Measurements from ENCODE around the gene TTF2. TPM values are rescaled to one million over a fixed set of nuclear protein-coding genes. Genes with fewer than 3 reads are reported as not detected.

Gene TTF2
- total and polyA plus RNA-seq, 2 of the 8 experiments (the other 6 are each of a cell fraction or from before 2014, with no cell fraction given): 16.9 to 89.6 TPM

GRCh38 chr1:117047271-117047670 lies 12.9 kb upstream of the TTF2 start:
- Histone ChIP-seq H3K36me3 (ENCODE audit: control insufficient read depth in 2 of 4, insufficient read depth in 4 of 4, low read length in 3 of 4) (no peaks in the 10 kb centered on the region), H3K9me3 (ENCODE audit: insufficient read depth in 2 of 2, low read depth in 1 of 2, low read length in 1 of 2) (no peaks in the 10 kb centered on the region), H3K4me1 (replicated peaks in 1 of 4; ENCODE audit: control insufficient read depth in 3 of 4, insufficient read depth in 4 of 4, low read length in 3 of 4) (no peaks in the 10 kb centered on the region), H3K4ac (replicated peaks; ENCODE audit: insufficient read length, low read depth, low read length) (no peak overlapping the region), H3K27me3 (replicated peaks in 1 of 4; ENCODE audit: control insufficient read depth in 3 of 4, extremely low read depth in 1 of 4, insufficient read depth in 3 of 4, low read length in 3 of 4) (peaks cover 0 to 1% (median 0%) of the 10 kb centered on the region in 4 experiments; a peak in 1 of 7 replicates), H3K9ac (replicated peaks in 1 of 4; ENCODE audit: extremely low read depth in 1 of 4, low read depth in 3 of 4, low read length in 3 of 4) (no peak overlapping the region), H2BK12ac (ENCODE audit: low read depth, low read length) (no peak overlapping the region), H4K91ac (replicated peaks; ENCODE audit: insufficient read length, low read length) (no peak overlapping the region), H4K20me1 (replicated peaks in 1 of 2; ENCODE audit: control insufficient read depth in 1 of 2, insufficient read depth in 2 of 2, low read length in 2 of 2) (no peaks in the 10 kb centered on the region), H4K8ac (ENCODE audit: extremely low read depth, insufficient read depth, low read length) (no peak overlapping the region), H2BK15ac (ENCODE audit: low read length) (no peak overlapping the region), H3K79me2 (ENCODE audit: control insufficient read depth in 1 of 2, insufficient read depth in 2 of 2, low read length in 2 of 2) (no peaks in the 10 kb centered on the region), H3K18ac (ENCODE audit: extremely low read depth, low read length) (no peak overlapping the region), H2AFZ (ENCODE audit: low read length) (no peak overlapping the region), H2AK5ac (ENCODE audit: low read depth, low read length) (no peak overlapping the region), H3K23me2 (ENCODE audit: low read depth, low read length) (no peaks in the 10 kb centered on the region), H2BK5ac (ENCODE audit: low read depth, low read length) (no peak overlapping the region), H2BK20ac (ENCODE audit: low read length) (no peak overlapping the region), H3K14ac (ENCODE audit: insufficient read length) (no peak overlapping the region), H3K4me3 (ENCODE audit: extremely low read depth in 1 of 4, insufficient read depth in 2 of 4, low read depth in 3 of 4, low read length in 4 of 4) (no peak overlapping the region), H3K4me2 (ENCODE audit: insufficient read depth in 1 of 2, low read depth in 2 of 2, low read length in 2 of 2) (no peak overlapping the region), H2BK120ac (replicated peaks; ENCODE audit: low read depth, low read length) (no peak overlapping the region), H4K5ac (ENCODE audit: insufficient read length, low read depth, low read length) (no peak overlapping the region), H3K56ac (replicated peaks; ENCODE audit: insufficient read length, low read depth, low read length) (no peak overlapping the region), H3K23ac (ENCODE audit: insufficient read length) (no peak overlapping the region), H3K27ac (ENCODE audit: low read depth, low read length) (no peak overlapping the region), H3K79me1 (ENCODE audit: low read depth, low read length) (no peaks in the 10 kb centered on the region)
- WGBS, 2 experiments (ENCODE audit: extremely low coverage in 1 of 2, insufficient coverage in 1 of 2, insufficient read length in 1 of 2, insufficient replicate concordance in 2 of 2, low coverage in 1 of 2, low lambda C conversion rate in 2 of 2, missing lambda C conversion rate in 1 of 2): 82% methylated on average over 2 of the region's 2 CpGs; no CpG with 5 or more reads in 1 of the 2 experiments
- CTCF ChIA-PET (ENCODE audit: partially characterized antibody): interaction anchor here (1.3 to 1.7 kb wide), 2 partner anchors 9 to 375 kb away, joined by 4 to 6 read pairs; no protein-coding TSS in a partner anchor
- DNase-seq (ENCODE audit: low read depth in 1 of 2, low spot score in 2 of 2) (no peak), FAIRE-seq (no peak)
- POLR2A ChIA-PET (ENCODE audit: partially characterized antibody): no interaction called here
- TF ChIP-seq KDM5A (IDR thresholded peaks at IDR 0.05; ENCODE audit: low read length): no peak
- TF ChIP-seq KDM1A (IDR thresholded peaks at IDR 0.05; ENCODE audit: borderline replicate concordance, low read length): no peak
- no peak for TF ChIP-seq SIX5 (IDR thresholded peaks at IDR 0.05; ENCODE audit: low read depth, low read length)
- no peak for TF ChIP-seq MAX (IDR thresholded peaks at IDR 0.05)
- TF ChIP-seq KDM4A (IDR thresholded peaks at IDR 0.05; ENCODE audit: low read depth, low read length, severe bottlenecking): no peak
- no peak for TF ChIP-seq BACH1 (IDR thresholded peaks at IDR 0.05; ENCODE audit: low read length)
- no peak for TF ChIP-seq BCL11A (IDR thresholded peaks at IDR 0.05; ENCODE audit: low read depth in 2 of 2, low read length in 2 of 2)
- TF ChIP-seq POLR2AphosphoS5 (IDR thresholded peaks at IDR 0.05; ENCODE audit: low read depth, low read length): no peak
- TF ChIP-seq RBBP5 (IDR thresholded peaks at IDR 0.05; ENCODE audit: borderline replicate concordance, low read depth, low read length): no peak
- TF ChIP-seq CEBPB (IDR thresholded peaks at IDR 0.05; ENCODE audit: low read depth, low read length): no peak
- TF ChIP-seq TAF1 (IDR thresholded peaks at IDR 0.05; ENCODE audit: low read depth, low read length): no peak
- TF ChIP-seq, protein P1, sequence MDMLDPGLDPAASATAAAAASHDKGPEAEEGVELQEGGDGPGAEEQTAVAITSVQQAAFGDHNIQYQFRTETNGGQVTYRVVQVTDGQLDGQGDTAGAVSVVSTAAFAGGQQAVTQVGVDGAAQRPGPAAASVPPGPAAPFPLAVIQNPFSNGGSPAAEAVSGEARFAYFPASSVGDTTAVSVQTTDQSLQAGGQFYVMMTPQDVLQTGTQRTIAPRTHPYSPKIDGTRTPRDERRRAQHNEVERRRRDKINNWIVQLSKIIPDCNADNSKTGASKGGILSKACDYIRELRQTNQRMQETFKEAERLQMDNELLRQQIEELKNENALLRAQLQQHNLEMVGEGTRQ (IDR thresholded peaks at IDR 0.05; ENCODE audit: low read length): no peak
- no peak for TF ChIP-seq CTBP2 (IDR thresholded peaks at IDR 0.05; ENCODE audit: borderline replicate concordance, insufficient read depth, insufficient read length, low read length)
